ENCODE results near the gene PDE7B.

Gene PDE7B

GRCh38 chr6:136163260-136163659 is 311.8 kb downstream of the PDE7B start:
- no peak for TF ChIP-seq CTCF (IDR thresholded peaks at IDR 0.05; ENCODE audit: borderline replicate concordance, insufficient read depth, low read depth, low read length)
- no peak overlapping the region for H3K4me3 ChIP-seq (ENCODE audit: low read depth, low read length)

- no peak for TF ChIP-seq CTCF (IDR thresholded peaks at IDR 0.05; ENCODE audit: borderline replicate concordance, insufficient read depth, low read depth, low read length)
- no peak overlapping the region for H3K4me3 ChIP-seq (ENCODE audit: low read depth, low read length)
Observed at GRCh38 chr6:136166815-136167214, 315.3 kb downstream of the PDE7B start.

- H3K4me3 ChIP-seq (ENCODE audit: low read depth, low read length) = no peak overlapping the region
- no peak for TF ChIP-seq CTCF (IDR thresholded peaks at IDR 0.05; ENCODE audit: borderline replicate concordance, insufficient read depth, low read depth, low read length)
Observed at GRCh38 chr6:136169394-136170148, 318.1 kb downstream of the PDE7B start.

- no peak for TF ChIP-seq CTCF (IDR thresholded peaks at IDR 0.05; ENCODE audit: borderline replicate concordance, insufficient read depth, low read depth, low read length)
- no peak overlapping the region for H3K4me3 ChIP-seq (ENCODE audit: low read depth, low read length)
Observed at GRCh38 chr6:136171231-136171630, 319.7 kb downstream of the PDE7B start.

GRCh38 chr6:136173519-136174507 is 322.3 kb downstream of the PDE7B start:
- H3K4me3 ChIP-seq (ENCODE audit: low read depth, low read length) = no peak overlapping the region
- TF ChIP-seq CTCF (IDR thresholded peaks at IDR 0.05; ENCODE audit: borderline replicate concordance, insufficient read depth, low read depth, low read length) = no peak

GRCh38 chr6:136174510-136174909 is 323.0 kb downstream of the PDE7B start:
- no peak for TF ChIP-seq CTCF (IDR thresholded peaks at IDR 0.05; ENCODE audit: borderline replicate concordance, insufficient read depth, low read depth, low read length)
- H3K4me3 ChIP-seq (ENCODE audit: low read depth, low read length) = no peak overlapping the region

Measured in GM12875 (cell line).